ENCODE results near the gene PRKAR2A.
"Not testable (repeated sequence)": the region's sequence is repeated elsewhere in the genome, so short reads cannot be mapped to it uniquely, and the experiment has no call there.

The PRKAR2A gene

DNA sequence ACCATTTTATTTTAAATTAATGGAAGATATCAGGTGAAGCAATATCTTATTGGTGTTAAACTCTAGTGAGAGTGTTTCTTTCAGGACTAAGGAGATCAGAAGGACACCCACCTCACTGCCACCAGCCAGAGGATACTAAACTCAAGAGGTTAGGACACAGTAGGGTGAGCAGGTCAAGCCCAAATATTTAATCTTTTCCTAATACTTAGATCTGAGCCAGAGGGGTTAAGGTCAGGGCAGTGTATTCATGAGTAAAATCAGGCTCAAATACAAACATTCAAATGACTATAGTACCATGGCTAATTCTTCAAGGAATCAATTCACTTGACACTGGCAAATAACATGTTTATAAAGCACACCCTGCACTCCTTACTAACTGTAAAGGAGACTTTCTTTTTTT lies 65.6 kb downstream of the PRKAR2A start:
- in situ Hi-C loops (cut with HindIII; ENCODE audit: low sequenced_read_pairs) = no loop called here

DNA sequence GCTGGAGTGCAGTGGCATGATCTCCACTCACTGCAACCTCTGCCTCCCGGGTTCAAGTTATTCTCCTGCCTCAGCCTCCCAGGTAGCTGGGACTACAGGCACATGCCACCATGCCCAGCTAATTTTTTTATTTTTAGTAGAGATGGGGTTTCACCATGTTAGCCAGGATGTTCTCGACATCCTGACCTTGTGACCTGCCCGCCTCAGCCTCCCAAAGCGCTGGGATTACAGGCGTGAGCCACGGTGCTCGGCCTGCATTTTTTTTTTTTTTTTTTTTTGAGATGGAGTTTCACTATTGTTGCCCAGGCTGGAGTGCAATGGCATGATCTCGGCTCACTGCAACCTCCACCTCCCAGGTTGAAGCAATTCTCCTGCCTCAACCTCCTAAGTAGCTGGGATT lies 69.1 kb downstream of the PRKAR2A start:
- in situ Hi-C loops (cut with HindIII; ENCODE audit: low sequenced_read_pairs) = not testable (repeated sequence)

GRCh38 chr3:48776854-48777253 lies 70.8 kb downstream of the PRKAR2A start:
- in situ Hi-C loops (cut with HindIII; ENCODE audit: low sequenced_read_pairs) = no loop called here

DNA sequence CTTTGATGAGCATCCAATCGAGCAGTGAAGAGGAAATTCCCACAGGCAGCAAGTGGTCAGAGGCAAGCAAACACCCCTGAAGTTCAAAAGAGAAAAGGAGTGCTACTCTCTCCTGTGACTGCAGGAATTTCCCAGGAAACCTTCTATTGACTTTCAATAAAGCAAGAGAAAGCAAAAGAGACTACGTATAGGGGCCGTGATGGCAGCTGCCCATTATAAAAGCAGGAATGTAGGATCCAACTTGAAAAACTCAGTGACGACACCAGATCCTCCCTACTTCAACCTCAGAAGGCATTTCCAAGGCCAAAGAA lies 77.5 kb downstream of the PRKAR2A start:
- in situ Hi-C loops (cut with HindIII; ENCODE audit: low sequenced_read_pairs) = loop anchor here (5.0 kb wide), 1 partner anchor 42 kb away; no protein-coding TSS in a partner anchor

GRCh38 chr3:48765376-48765775 lies 82.3 kb downstream of the PRKAR2A start:
- in situ Hi-C loops (cut with HindIII; ENCODE audit: low sequenced_read_pairs) = loop anchor here (10.0 kb wide), 1 partner anchor 329 kb away; the partner anchor contains the start of gene QRICH1

GRCh38 chr3:48762816-48763215 lies 84.9 kb downstream of the PRKAR2A start:
- in situ Hi-C loops (cut with HindIII; ENCODE audit: low sequenced_read_pairs) = loop anchor here (10.0 kb wide), 1 partner anchor 332 kb away; the partner anchor contains the start of gene QRICH1

DNA sequence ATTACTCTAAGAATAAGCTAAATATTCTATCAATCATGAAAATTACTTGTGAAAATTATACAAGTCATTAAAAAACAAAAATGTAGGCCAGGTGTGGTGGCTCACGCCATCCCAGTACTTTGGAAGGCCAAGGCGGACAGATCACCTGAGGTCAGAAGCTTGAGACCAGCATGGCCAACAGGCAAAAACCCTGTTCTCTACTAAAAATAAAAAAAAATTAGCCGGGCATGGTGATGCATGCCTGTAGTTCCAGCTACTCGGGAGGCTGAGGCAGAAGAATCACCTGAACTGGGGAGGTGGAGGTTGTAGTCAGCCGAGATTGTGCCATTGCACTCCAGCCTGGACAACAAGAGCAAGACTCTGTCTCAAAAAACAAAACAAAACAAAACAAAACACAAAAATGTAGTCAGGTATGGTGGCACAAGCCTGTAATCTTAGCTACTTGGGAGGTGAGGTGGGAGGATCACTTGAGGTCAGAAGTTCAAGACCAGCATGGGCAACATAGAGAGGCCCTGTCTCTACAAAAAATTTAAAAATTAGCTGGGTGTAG lies 87.6 kb downstream of the PRKAR2A start:
- in situ Hi-C loops (cut with HindIII; ENCODE audit: low sequenced_read_pairs) = loop anchor here (10.0 kb wide), 1 partner anchor 335 kb away; the partner anchor contains the start of gene QRICH1

DNA sequence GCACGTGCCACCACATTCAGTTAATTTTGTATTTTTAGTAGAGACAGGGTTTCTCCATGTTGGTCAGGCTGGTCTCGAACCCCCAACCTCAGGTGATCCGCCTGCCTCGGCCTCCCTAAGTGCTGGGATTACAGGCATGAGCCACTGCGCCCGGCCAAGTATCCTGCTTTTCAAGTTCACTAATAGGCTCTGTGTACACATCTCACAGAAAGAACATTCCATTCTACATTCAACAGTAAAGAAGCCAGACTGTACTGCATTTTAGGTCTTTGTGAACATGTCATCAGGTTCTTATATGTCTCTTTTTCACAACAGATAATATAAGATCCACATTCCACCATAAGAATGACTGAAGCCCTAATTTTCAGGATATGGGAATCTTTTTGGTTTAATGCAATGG lies 88.1 kb downstream of the PRKAR2A start:
- in situ Hi-C loops (cut with HindIII; ENCODE audit: low sequenced_read_pairs) = not testable (repeated sequence)

DNA sequence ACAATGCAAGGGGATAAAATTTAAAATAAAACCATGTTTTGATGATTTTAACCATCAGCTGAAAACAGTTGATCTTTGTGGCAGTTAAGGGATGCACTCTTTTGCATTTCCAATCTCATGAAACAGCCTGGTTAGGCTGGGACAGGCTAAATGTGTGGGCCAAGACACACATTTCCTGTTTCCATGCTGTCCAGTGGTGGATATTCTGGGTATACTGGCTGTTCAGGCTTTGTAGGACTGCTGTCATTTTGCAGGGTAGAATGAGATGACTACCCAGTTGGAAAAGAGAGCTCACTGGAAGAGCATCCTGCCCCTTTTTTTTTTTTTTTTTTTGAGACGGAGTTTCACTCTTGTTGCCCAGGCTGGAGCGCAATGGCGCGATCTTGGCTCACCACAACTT lies 88.6 kb downstream of the PRKAR2A start:
- in situ Hi-C loops (cut with HindIII; ENCODE audit: low sequenced_read_pairs) = no loop called here

- in situ Hi-C loops (cut with HindIII; ENCODE audit: low sequenced_read_pairs) = no loop called here
These were observed 91.0 kb downstream of the PRKAR2A start for GRCh38 chr3:48756640-48757039.

DNA sequence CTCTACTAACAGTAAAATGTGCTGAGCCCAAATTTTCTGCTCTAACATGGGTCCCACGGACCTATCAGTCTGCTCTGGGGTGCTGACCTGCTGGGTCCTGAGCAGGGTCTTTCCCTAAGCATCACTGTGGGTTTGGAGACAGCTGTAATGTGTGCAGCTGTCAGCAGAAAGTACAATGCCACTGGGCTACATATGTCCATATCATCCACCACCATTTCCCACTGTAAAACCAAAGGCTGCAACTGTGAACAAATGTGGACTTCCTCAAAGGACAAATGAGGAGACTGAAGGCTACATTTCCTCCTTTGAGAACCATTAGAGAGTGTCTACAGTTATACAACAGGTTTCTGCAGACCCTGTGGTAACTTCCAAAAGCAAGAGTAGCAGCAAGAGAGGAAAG lies 96.8 kb downstream of the PRKAR2A start:
- in situ Hi-C loops (cut with HindIII; ENCODE audit: low sequenced_read_pairs) = no loop called here

DNA sequence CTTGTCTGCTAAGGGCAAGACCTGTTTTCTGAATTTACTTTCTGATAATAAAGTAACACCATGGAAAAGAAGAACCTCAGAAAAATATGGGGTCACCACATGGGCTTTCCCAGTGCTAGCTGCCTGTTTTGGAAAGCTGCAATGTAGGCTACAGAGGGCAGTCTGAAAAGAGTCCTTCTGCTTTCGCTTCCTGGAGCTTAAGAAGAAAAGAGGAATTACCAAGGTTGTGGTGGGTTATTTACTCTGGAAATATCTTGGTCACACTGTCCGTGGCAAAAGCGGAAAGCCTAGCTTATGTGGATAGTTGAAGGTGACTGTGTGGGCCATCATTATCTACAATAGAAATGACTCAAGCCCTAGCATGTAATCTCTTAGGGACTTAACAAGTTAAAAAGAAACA lies 98.9 kb downstream of the PRKAR2A start:
- in situ Hi-C loops (cut with HindIII; ENCODE audit: low sequenced_read_pairs) = no loop called here

DNA sequence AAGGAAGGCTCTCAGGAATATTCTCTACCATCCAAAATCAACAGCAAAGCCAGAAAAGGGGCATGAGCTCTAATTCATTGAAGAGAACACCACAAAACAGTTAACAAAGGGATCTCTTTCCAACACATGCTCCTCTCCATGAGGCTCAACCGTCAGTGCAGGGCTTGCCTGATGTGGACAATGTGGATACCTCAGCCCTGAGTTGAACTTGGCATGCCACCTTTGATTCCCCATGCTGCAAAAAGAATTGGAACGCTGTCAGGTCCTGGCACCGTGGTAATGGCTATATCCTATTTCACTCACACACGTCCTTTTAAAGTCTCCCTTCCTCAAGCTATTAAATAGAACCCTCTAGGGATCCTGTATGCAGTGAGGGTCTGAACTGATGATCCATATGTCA lies 100.0 kb downstream of the PRKAR2A start:
- in situ Hi-C loops (cut with HindIII; ENCODE audit: low sequenced_read_pairs) = no loop called here

- in situ Hi-C loops (cut with HindIII; ENCODE audit: low sequenced_read_pairs) = no loop called here
These were observed 100.6 kb downstream of the PRKAR2A start for GRCh38 chr3:48747015-48747615.

DNA sequence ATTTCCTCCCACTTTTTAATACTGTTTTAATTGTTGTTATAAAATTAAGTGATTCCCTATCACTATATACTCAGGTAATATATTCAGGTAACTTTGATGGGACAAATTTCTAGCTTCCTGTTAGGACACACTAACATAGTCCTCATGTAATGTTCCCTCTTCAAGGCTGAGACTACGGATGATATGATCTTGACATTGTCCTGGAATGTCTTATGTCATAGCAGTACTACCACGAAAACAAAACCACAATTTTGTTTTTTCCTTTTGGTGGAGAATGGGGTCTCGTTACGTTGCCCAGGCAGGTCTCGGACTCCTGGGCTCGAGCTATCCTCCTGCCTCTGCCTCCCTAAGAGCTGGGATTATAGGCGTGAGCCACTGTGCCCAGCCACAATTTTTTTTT lies 103.9 kb downstream of the PRKAR2A start:
- in situ Hi-C loops (cut with HindIII; ENCODE audit: low sequenced_read_pairs) = no loop called here

DNA sequence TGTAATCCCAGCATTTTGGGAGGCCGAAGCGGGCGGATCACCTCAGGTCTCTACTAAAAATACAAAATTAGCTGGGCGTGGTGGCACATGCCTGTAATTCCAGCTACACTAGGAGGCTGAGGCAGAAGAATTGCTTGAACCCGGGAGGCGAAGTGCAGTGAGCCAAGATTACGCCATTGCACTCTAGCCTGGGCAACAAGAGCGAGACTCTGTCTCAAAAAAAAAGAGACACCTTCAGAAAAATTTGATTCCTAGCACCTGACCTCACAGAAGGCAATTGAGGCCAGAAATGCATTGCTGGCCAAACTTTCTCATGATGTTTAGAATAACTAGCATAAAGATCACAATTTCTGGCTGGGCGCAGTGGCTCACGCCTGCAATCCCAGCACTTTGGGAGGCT lies 106.4 kb downstream of the PRKAR2A start:
- in situ Hi-C loops (cut with HindIII; ENCODE audit: low sequenced_read_pairs) = not testable (repeated sequence)

DNA sequence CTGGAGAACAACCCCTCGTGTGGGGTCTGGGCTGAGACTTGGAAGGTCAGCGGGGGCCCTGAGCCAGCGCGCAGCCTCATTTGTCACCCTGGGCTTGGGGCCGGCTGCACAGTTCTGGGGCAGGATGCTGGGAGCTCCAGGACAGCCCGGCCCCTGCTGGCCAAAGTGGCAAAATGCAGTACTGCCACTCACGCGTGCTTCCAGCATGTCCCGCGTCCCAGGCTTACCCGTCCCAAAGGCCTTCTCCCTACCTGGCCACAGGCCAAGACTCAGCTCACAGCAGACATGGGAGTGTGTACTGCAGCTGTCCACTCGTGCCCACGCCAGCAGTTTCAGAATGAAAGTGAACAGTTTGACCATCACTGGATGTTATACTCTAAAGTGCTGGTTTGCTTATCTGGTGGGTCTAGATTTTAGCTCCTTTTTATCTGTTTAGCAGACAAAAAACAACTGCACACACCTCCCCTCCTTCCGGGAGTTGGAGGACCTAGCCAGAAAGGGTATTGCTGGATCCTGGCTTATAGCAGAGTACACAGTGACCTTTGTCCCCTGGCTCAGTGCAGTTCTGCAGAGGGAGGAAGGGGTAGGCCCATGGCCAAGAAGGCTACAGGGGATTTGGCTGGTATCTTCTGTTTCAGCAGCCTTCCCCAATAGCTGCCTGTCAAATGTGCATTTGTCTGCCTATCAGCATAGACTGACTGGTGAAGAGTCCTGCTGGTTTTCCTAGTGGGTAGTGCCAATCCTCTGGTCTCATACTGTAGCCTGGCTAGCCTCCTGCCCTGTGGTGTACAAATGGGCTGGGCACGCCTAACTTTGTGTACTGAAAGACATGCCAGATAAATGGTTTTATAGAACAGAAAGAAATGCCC lies 107.5 kb downstream of the PRKAR2A start:
- in situ Hi-C loops (cut with HindIII; ENCODE audit: low sequenced_read_pairs) = no loop called here

GRCh38 chr3:48739617-48739954 lies 108.1 kb downstream of the PRKAR2A start:
- in situ Hi-C loops (cut with HindIII; ENCODE audit: low sequenced_read_pairs) = no loop called here

DNA sequence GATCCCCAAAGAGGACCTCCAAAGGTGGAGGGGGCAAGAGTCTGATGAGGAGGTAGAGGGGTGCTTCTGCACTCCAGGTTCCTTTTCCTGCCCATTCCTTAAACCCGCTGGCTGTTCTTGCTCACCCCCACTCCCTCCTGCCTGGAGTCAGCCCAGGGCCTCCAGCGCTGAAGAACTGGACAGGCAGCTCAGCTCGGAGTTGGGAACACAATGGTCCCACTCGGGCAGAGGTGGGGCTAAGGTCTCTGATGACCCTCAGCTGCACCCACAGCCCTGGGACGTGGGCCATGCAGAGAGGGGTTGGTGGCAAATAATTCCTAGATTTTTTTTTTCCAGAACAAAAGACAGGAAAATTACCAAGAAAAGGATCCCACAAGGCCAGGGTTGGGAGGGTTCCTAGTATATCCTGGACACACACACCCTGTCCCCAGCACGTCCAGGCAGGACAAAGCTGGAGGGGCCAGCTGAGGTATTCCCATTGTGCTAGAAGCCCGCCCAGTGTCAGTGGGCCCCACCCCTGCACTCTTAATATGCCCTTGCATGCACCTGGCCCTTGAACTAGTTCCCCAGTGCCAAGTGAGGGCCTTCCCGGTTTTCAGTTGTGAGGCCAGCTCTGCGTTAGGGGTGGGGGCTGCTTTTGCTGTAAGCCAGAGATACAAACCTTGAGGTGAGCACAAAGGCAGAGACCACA lies 108.6 kb downstream of the PRKAR2A start:
- in situ Hi-C loops (cut with HindIII; ENCODE audit: low sequenced_read_pairs) = no loop called here

DNA sequence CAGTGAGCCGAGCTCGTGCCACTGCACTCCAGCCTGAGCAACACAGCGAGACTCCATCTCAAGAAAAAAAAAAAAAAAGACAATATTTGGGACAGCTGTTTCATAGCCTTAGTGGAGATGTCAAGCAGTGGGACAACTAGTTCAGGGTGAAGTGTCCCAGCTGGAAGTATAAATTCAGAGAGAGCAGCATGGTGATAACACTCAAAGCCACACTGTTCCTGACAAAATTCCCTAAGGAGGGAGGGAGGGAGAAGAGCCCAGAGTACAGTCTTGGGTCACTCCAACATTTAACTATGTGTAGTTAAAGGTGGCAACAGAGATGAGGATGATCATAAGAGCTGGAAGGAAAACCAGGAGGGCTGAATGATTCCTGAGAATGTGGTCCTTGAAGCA lies 109.5 kb downstream of the PRKAR2A start:
- in situ Hi-C loops (cut with HindIII; ENCODE audit: low sequenced_read_pairs) = no loop called here

DNA sequence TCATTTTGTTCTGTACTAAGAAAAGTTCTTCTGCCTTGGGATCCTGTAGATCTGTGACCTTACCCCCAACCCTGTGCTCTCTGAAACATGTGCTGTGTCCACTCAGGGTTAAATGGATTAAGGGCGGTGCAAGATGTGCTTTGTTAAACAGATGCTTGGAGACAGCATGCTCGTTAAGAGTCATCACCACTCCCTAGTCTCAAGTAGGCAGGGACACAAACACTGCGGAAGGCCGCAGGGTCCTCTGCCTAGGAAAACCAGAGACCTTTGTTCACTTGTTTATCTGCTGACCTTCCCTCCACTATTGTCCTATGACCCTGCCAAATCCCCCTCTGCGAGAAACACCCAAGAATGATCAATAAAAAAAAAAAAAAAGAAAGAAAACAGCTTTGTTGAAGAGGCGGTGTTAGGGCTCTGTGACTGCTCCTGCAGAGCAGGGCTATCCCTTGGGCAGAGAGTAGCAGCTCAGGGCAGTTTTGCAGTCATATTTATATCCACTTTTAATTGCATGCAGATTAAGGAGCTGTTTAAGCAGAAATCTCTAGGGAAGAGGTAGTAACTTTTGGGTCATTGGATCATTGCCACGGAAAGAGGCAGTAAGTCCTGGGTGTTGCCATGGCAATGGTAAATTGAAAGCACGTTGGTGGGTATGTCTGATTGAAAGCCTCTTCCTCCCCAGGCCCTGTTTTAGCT lies 112.5 kb downstream of the PRKAR2A start:
- in situ Hi-C loops (cut with HindIII; ENCODE audit: low sequenced_read_pairs) = not testable (repeated sequence)
